ENCODE results near the gene CRABP2.

The CRABP2 gene

GRCh38 chr1:156690675-156691036 lies 14.7 kb downstream of the CRABP2 start:
- DNase-seq (ENCODE audit: low read depth in 2 of 2) = no peak

- DNase-seq (ENCODE audit: low read depth in 2 of 2) = no peak
Observed at GRCh38 chr1:156689953-156690674, 15.3 kb downstream of the CRABP2 start.

- DNase-seq (ENCODE audit: low read depth in 2 of 2) = peak; percentile 48 to 52
Observed at GRCh38 chr1:156689035-156689952, 16.1 kb downstream of the CRABP2 start.

- no peak for DNase-seq (ENCODE audit: low read depth in 2 of 2)
Observed at GRCh38 chr1:156684227-156684782, 21.1 kb downstream of the CRABP2 start.

GRCh38 chr1:156682166-156682890 lies 23.1 kb downstream of the CRABP2 start:
- no peak for DNase-seq (ENCODE audit: low read depth in 2 of 2)

- DNase-seq (ENCODE audit: low read depth in 2 of 2) = no peak
Observed at GRCh38 chr1:156681196-156681960, 24.0 kb downstream of the CRABP2 start.

GRCh38 chr1:156680056-156680455 lies 25.3 kb downstream of the CRABP2 start:
- no peak for DNase-seq (ENCODE audit: low read depth in 2 of 2)

GRCh38 chr1:156677616-156678596 lies 27.5 kb downstream of the CRABP2 start:
- DNase-seq (ENCODE audit: low read depth in 2 of 2) = no peak

- DNase-seq (ENCODE audit: low read depth in 2 of 2) = no peak
Observed at GRCh38 chr1:156676820-156677615, 28.4 kb downstream of the CRABP2 start, which contains the start of gene NES. Gene NES, minus strand, starts transcription at chr1:156677407. Its CDS starts 143 bp downstream, at chr1:156677264.

GRCh38 chr1:156676114-156676819 lies 29.1 kb downstream of the CRABP2 start:
- no peak for DNase-seq (ENCODE audit: low read depth in 2 of 2)

- DNase-seq (ENCODE audit: low read depth in 2 of 2) = no peak
Observed at GRCh38 chr1:156675210-156676113, 29.9 kb downstream of the CRABP2 start.

GRCh38 chr1:156673387-156674121 lies 31.8 kb downstream of the CRABP2 start:
- DNase-seq (ENCODE audit: low read depth in 2 of 2) = no peak

- DNase-seq (ENCODE audit: low read depth in 2 of 2) = no peak
Observed at GRCh38 chr1:156671804-156672203, 33.6 kb downstream of the CRABP2 start.

GRCh38 chr1:156670791-156671190 lies 34.6 kb downstream of the CRABP2 start:
- no peak for DNase-seq (ENCODE audit: low read depth in 2 of 2)

GRCh38 chr1:156670359-156670758 lies 35.0 kb downstream of the CRABP2 start:
- no peak for DNase-seq (ENCODE audit: low read depth in 2 of 2)

GRCh38 chr1:156669794-156670193 lies 35.6 kb downstream of the CRABP2 start:
- DNase-seq (ENCODE audit: low read depth in 2 of 2) = no peak
